Inflammatory macrophage (primary cell): ENCODE results near the gene VSIG2.

Experiments used
- DNase-seq, 2 donors: peaks; one replicate each; pipeline ENCODE4 v3.0.0-alpha.2; 2020 to 2022
- total RNA-seq, 18 experiments: gene quantifications; one replicate each; lab custom pipeline; 2026; ENCODE audit warnings: mixed read lengths in 6 of 18, inconsistent platforms in 2 of 18; lab: John Stamatoyannopoulos, UW

VSIG2 gene
- 0 to 0.18 (median 0.02) reads per million in 18 experiments for total RNA-seq

DNA sequence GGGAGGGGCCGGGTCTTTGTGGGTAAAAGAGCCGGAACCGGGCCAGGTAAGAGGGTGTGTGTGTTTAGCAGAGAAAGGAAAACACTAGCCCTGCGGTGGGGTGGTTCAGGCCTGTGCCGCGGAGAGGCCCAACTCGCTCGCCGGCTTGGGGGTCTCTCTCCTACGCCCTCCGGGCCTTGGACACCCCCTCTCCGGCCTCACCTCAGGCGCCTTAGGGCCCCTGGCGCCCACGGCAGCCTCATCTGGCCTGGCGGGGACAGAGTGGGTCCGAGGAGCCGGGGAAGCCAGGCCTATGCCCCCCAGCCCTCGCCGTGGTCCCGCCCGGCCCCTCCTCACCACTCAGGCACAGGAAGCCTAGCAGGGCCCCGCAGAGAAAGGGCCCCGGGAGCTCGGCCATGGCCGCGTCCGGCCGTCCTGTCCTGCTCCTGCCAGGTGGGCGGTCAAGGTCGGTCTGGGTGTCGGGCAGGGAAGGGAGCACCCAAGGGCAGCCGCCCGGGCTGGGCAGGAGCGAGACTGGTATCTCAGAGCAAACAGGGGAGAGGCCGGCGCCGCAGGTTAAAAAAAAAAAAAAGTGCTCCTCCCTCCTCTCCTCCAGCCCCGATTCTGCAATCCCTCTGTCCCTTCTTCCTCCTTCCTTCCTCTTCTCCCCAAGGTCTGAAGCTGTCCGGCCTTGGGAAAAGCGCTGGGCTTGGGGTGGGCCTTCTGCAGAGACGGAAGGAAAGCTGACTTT, at the start of gene VSIG2:
VSIG2 (minus strand) TSS at position 515 of the 730 bp plus-strand sequence; CDS start at position 397, 118 bp downstream.
- DNase-seq, result no peak

DNA sequence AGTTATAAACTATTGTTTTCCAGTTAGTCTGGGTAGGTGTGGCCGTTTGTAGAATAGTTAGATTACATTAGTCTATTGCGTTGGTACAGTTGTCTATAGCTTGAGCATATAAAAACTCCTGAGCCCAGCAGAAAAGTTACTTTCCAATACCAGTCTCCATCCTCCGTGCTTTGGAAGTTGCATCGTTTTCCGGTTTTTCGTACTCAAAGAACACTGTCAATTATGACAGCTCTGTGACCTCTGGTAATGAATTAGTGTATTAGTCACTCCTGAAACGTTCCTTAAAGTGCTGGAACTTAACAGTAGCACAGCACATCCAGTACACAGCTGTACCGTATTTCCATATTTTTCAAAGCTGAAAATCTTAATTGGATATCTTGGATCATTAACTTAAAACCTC, 49.0 kb upstream of the VSIG2 start:
- peak; percentile 44 to 46 for DNase-seq

- DNase-seq, result peak; percentile 60 to 80
Observed at GRCh38 chr11:124800226-124800929, 48.3 kb upstream of the VSIG2 start, which contains the start of gene MSANTD2. Gene MSANTD2, minus strand, starts transcription at chr11:124800406. Its CDS starts 26 bp downstream, at chr11:124800380.

GRCh38 chr11:124799348-124800225, 47.5 kb upstream of the VSIG2 start:
- peak; percentile 7 to 31 for DNase-seq

DNA sequence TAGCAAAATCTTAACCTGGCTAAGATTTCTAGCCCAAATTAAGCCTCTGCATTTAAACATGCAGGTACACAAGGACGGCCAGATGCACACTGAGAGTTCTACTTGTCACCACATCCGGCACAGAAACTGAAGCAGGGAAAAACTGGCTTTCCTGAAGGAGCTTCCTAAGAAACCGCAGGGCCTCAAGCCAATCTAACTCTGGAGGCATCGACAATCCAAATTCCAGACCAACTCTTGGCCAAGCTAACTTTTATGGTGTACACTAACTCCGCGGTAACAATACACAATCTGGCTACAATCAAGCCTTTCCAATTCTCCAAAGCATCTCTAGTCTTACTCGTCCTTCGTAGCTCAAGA, 46.9 kb upstream of the VSIG2 start:
- DNase-seq, result no peak

DNA sequence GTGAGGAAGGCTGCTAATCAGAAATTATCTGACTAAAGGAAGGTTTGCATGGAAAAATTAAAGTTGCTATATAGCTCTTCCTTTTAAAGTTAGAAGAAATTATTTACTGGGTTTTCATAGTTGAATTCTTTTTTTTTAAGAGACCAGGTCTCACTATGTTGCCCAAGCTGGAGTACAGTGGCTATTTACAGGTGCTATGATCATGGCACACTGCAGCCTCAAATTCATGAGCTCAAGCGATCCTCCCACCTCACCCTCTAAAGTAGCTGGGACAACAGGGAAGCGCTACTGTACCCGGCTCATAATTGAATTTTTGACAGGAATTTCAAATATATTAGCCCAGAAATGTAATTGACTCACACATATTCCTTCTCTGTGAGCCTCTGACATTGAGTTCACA, 44.3 kb upstream of the VSIG2 start:
- DNase-seq, result no peak

- peak; percentile 71 to 75 for DNase-seq
Observed at GRCh38 chr11:124793466-124794278, 41.6 kb upstream of the VSIG2 start.

DNA sequence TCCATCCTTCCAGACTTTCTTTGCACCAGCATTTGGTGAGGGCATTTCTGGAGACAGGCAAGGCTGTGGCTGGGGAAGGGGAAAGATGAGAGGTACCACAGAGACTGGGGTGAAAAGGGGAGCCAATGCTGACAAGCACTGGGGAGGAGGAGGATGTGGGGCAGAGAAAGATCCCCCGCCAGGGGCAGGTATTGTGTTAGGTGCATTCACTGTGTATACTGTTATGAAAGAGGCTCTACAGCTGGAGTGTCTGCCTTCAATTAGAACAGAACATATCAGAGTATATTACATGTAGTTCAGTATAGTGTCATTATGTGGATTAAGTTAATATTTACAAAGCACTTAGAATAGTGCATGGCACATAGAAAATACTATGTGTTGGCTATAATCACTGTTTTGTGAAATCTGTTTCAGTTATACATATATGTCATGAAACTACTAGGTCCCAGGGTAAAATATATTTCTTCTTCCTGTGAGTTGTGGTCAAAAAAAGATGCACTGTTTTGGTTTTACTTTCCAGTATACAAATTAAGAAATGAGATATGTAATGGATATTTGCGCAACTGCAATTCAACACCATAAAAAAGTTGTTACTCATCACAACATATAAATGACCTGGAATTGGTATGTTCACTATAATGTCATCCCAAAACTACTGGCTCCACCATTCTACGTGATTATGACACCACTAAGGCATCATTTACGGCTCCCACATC, 39.7 kb upstream of the VSIG2 start:
- peak in 1 of 2 donors; percentile 21 for DNase-seq

- DNase-seq, result no peak
Observed at GRCh38 chr11:124788521-124788920, 36.5 kb upstream of the VSIG2 start.

- DNase-seq, result no peak
Observed at GRCh38 chr11:124784051-124784450, 32.0 kb upstream of the VSIG2 start.

DNA sequence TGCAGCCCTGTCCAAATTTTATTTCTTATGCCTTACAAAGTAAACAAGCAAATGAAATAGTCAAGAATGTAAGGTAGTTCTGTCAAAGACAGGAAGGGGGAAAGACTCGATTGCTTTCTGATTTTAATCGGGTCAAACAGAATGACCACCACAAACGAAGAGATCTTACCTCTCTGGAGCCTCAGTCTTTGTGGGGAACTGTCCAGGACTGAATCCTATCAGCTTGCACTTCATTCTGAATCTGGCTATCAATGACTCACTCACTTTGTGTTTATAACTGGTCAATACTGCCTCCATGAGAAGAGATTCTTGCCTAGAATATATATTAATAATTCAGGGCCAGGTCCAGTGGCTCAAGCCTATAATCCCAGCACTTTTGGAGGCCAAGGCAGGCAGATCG, 30.9 kb upstream of the VSIG2 start:
- DNase-seq, result no peak

- no peak for DNase-seq
Observed at GRCh38 chr11:124779568-124779967, 27.5 kb upstream of the VSIG2 start.

DNA sequence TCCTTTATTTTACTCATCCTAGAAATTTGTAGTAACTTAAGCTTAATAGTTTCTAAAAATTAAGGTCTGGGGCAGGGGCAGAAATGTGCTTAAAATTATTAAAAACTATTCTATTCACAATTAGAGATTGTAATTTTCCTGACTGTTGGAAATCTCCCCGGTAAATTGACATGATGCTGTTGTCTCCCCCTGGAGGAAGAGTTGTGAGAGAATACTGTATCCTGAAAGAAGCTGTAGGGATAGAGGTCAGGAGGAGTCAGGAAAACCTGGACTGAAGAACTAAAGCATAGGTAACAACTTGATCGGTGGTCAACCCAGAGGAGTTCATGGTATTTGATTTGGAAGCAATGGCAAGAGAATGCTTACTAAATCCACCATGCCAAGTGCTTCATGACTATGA, 26.2 kb upstream of the VSIG2 start:
- no peak for DNase-seq

DNA sequence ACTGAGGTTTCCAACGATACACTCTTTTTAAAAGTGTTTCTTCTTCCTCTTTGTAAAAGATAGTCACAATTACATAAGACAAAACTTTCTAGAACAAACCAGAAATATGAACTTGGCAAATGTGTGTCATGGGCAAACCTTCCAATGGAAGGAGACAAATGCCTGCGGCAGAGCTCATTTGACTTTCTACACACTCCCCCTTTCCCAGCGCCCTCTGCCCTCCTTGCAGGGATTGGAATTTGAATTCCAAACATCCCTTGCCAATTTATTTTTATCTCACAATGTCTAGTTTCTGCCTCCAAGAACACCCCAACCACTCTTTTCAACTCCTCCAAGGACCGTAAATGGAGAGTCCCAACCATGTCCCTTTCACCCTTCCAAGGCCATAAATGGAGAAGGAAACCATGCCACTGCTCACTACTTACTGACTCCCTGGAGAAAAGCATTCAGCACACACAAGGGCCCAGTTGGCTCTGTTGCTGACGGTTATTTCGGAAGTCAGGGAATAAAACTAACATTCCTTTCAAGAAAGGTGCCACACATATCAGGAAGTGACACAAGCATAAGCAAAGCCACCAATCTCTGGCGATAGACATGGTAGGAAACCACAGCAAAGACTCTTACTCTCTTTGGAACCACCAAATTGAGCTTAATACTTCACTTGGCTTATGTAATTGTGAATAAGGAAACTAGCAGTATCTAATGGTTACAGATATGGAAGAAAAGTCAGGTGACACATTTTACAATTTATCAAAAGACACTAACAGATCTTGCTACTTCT, 25.0 kb upstream of the VSIG2 start:
- no peak for DNase-seq

- DNase-seq, result peak; percentile 59 to 81
Observed at GRCh38 chr11:124770959-124771358, 18.9 kb upstream of the VSIG2 start.

DNA sequence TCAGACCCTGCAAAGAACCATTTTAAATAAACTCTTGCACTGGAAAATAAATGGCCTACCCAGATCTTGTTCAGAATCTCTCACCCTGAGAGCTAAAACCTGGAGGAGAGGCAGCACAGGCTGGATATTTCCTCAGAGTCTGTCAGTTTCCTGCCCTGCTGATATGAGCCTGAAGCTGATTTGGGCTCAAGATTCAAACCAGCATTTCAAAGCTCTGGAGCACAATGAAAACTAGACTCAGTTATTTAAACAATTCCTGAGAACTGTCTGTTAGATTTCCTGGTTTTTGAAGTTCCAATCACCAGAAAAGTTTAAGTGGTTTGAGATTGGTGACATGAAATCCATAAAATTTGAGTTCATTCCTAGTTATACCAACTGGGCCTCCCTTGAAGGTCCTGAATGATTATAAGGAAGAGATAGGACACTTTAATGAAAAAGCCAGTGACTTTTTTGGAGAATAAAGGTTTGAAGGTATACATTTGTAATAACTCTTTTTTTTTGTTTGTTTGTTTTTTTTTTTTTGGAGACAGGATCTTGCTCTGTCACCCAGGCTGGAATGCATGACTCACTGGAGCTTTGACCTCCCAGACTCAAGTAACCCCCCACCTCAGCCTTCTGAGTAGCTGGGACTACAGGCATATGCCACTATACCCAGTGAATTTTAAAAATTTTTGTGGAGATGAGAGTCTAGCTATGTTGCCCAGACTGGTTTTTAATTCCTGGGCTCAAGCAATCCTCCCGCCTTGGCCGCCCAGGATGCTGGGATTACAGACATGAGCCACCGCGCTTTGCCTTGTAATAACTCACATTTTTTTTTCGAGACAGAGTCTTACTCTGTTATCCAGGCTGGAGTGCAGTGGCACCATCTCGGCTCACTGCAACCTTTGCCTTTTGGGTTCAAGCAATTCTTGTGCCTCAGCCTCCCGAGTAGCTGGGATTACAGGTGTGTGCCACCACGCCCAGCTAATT, 18.0 kb upstream of the VSIG2 start:
- no peak for DNase-seq

DNA sequence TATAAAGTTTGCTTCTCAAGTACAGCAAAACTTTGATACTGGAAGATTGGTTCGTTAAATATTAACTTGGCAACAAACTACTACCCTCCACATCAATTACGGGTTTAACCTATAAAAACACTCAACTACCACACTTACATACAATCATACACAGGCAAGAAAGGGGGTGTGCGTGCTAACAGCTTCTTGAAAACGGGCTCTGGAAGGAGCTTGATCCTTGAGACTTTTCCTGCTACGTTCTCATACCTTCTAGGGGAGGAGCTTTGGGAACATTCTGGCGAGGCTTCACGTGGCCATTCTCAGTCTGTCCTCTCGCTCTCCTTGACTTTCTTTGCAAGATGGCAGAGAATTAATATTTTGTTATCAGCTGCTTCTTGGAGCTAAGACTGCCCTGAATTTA, 16.9 kb upstream of the VSIG2 start:
- no peak for DNase-seq

GRCh38 chr11:124766156-124766555, 14.1 kb upstream of the VSIG2 start:
- DNase-seq, result no peak
